Measurements from ENCODE around the gene AHCYL2. TPM values are rescaled to one million over a fixed set of nuclear protein-coding genes. Genes with fewer than 3 reads are reported as not detected.

AHCYL2 gene
- total RNA-seq, 1 donor: 8.6 TPM

DNA sequence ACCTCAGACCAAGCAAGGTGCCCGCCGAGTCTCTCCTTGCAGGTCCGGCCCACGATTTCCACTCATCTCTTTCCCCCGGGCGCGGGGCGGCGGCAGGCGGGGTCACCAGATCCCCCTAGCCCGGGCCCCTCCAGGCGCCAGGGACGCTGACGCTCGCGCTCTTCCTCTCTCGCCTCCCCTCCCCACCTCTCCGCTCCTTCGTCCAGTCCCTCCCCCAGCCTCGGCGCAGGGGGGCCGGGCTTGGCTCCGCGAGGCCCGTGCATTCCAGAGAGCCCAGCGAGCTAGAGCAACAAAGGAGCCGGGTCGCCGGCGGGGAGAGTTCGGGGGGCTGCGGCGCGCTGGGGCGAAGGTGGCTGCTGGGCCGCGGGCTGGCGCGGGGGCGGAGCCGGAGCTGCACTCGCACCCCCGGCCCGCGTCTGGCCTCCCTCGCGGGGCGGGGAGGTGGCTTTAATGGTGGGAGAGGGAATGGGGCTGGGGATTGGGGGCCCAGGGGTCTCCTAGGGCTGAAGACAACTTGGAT is 36.4 kb upstream of the AHCYL2 start, which contains the start of gene SMO:
Gene SMO, plus strand, starts transcription at position 262 of the 520 bp plus-strand sequence. CDS start 519 bp downstream, outside the sequence.
- DNase-seq (ENCODE audit: low read depth): peak; percentile 18
- peak within 1 kb of the TSS; percentile 60 for H3K4me3 ChIP-seq (ENCODE audit: low read depth, low read length)
- TF ChIP-seq, protein P1, sequence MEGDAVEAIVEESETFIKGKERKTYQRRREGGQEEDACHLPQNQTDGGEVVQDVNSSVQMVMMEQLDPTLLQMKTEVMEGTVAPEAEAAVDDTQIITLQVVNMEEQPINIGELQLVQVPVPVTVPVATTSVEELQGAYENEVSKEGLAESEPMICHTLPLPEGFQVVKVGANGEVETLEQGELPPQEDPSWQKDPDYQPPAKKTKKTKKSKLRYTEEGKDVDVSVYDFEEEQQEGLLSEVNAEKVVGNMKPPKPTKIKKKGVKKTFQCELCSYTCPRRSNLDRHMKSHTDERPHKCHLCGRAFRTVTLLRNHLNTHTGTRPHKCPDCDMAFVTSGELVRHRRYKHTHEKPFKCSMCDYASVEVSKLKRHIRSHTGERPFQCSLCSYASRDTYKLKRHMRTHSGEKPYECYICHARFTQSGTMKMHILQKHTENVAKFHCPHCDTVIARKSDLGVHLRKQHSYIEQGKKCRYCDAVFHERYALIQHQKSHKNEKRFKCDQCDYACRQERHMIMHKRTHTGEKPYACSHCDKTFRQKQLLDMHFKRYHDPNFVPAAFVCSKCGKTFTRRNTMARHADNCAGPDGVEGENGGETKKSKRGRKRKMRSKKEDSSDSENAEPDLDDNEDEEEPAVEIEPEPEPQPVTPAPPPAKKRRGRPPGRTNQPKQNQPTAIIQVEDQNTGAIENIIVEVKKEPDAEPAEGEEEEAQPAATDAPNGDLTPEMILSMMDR (IDR thresholded peaks at IDR 0.05; ENCODE audit: insufficient read depth, low read depth, low read length): no peak

DNA sequence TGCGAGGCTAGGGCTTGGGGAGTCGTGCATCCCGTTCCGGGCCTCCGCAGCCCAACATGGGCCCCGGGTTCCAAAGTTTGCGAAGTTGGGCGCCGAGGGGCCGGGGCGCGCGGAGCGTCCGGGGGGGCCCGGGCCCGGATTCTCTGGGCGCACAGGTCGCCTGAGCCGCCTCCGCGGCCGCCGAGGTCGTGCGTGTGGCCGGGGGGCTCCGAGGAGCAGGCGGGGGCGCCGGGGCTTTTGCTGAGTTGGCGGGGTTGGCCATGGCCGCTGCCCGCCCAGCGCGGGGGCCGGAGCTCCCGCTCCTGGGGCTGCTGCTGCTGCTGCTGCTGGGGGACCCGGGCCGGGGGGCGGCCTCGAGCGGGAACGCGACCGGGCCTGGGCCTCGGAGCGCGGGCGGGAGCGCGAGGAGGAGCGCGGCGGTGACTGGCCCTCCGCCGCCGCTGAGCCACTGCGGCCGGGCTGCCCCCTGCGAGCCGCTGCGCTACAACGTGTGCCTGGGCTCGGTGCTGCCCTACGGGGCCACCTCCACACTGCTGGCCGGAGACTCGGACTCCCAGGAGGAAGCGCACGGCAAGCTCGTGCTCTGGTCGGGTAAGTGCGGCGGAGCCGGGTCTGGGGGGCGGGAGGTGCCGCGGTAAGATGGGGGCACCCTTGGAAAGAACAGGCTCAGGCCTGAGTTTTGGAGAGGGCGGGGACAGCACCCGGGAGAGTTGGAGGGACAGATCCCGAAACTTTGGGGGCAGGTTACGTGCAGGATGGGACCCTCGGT is 35.8 kb upstream of the AHCYL2 start:
- DNase-seq (ENCODE audit: low read depth): no peak
- peak overlapping the region; percentile 60 for H3K4me3 ChIP-seq (ENCODE audit: low read depth, low read length)
- TF ChIP-seq, protein P1 (IDR thresholded peaks at IDR 0.05; ENCODE audit: insufficient read depth, low read depth, low read length): no peak

DNA sequence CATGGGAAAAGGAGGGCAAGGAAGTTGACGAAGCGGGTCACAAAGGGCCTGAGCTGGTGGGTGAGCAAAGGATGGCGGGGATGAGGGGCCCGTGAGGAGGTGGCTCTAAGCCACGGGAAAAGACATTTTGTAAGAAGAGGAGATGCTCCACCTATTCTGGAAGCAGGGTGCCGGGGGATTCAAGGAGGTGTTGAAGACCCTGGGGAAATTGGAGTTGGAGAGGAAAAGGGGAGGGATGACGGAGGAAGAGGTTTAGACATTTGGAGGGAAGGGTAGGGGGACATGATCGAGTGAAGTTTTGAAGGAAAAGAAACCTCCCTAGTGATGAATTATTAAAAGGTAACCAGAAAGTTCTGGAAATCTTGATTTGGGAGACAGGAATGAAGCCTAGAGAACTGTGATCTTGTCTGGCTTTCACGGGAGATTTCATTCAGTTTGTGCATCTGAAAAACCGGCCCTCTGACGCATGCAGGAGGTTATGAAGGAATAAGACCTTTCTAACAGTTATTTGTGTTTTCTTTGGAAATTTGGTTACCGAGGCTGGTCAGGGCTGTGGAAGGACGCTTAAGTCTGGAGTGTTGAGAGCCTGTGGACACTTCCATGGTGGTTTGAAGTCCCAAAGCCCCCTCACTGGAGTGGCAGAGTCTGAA is 35.0 kb upstream of the AHCYL2 start:
- peak overlapping the region; percentile 60 for H3K4me3 ChIP-seq (ENCODE audit: low read depth, low read length)
- no peak for DNase-seq (ENCODE audit: low read depth)

DNA sequence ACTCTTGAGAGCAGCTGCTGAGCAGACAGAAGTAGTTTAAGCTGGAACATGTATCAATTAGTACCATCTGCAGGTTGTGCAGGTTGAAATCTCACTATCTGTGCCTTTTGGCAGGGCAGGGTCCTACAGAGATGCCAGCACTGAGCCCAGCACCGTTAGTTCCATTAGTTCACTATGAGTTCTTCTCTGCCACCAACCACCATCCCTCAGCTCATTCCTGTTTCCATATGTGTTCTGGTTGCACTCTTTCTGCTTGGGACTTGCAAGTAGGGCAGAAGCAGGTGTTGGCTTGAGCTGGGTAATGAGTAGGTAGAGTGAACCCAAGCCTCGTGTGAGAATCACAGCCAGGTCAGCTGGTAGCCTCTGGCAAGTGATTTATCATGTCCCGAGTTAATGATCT is 33.6 kb upstream of the AHCYL2 start:
- TF ChIP-seq, protein P1 (IDR thresholded peaks at IDR 0.05; ENCODE audit: insufficient read depth, low read depth, low read length): no peak
- no peak for DNase-seq (ENCODE audit: low read depth)
- H3K4me3 ChIP-seq (ENCODE audit: low read depth, low read length): no peak overlapping the region

More for the DNA sequence above, 35.0 kb upstream of the AHCYL2 start:
- TF ChIP-seq, protein P1 (IDR thresholded peaks at IDR 0.05; ENCODE audit: insufficient read depth, low read depth, low read length): no peak

DNA sequence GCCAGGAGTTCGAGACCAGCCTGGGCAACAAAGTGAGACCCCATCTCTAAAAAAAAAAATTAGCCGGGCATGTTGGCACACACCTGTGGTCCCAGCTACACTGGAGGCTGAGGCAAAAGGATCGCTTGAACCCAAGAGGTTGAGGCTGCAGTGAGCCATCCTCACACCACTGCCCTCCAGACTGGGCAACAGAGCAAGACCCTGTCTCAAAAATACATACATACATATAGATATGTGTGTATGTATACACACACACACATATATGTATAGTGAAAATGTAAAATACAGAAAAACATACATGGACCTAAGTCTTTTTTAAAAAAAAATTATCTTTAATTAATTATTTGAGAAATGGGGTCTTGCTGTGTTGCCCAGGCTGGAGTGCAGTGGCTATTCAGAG is 30.9 kb upstream of the AHCYL2 start:
- TF ChIP-seq, protein P1 (IDR thresholded peaks at IDR 0.05; ENCODE audit: insufficient read depth, low read depth, low read length): no peak
- no peak for DNase-seq (ENCODE audit: low read depth)
- no peak overlapping the region for H3K4me3 ChIP-seq (ENCODE audit: low read depth, low read length)

DNA sequence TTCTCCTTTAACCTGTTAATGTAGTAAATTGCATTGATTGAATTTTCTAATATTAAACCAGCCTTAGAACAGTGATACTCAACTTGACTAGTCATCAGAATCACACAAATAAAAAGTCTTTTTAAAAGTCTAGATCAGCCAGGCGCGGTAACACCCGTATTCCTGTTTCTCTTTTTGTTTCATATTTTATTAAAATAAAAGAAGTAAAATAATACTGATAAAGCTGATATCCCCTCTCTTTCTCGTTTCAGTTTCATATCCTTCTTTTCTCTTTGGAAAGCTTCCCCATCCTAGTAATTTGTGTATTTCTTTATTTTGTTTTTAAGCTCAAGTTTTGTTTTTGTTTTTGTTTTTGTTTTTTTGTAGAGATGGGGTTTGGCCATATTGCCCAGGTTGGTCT is 27.1 kb upstream of the AHCYL2 start:
- no peak for DNase-seq (ENCODE audit: low read depth)
- no peak overlapping the region for H3K4me3 ChIP-seq (ENCODE audit: low read depth, low read length)
- TF ChIP-seq, protein P1 (IDR thresholded peaks at IDR 0.05; ENCODE audit: insufficient read depth, low read depth, low read length): no peak
